ENCODE results near the gene ANO9.

DNA sequence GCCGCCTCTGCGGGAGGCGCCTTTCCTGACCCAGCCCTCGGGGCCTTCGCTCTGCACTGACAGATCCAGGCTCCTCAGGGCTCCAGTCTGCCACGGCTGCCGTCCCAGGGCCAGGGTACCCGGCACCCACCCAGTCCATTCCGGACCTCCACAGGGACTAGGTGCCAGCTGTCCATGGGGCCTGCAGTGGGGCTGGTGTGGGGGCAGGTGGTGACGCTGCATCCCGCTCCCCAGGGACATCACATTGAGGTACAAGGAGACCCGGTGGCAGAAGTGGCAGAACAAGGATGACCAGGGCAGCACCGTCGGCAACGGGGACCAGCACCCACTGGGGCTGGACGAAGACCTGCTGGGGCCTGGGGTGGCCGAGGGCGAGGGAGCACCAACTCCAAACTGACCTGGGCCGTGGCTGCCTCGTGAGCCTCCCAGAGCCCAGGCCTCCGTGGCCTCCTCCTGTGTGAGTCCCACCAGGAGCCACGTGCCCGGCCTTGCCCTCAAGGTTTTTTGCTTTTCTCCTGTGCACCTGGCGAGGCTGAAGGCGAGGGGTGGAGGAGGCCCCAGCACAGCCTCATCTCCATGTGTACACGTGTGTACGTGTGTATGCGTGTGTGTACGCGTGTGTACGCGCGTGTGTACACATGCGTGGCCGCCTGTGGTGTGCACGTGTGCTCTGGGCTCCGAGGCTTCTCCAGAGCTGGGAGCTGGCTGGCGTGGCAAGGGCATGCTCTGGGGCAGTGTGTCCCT, 48.5 kb upstream of the ANO9 start:
- TF ChIP-seq CTCF (IDR thresholded peaks at IDR 0.05) (no peak), POLR2A (IDR thresholded peaks at IDR 0.05) (no peak)
